ENCODE data around the gene ISM1.
"Not testable (repeated sequence)": the region's sequence is repeated elsewhere in the genome, so short reads cannot be mapped to it uniquely, and the experiment has no call there.

ISM1 gene

DNA sequence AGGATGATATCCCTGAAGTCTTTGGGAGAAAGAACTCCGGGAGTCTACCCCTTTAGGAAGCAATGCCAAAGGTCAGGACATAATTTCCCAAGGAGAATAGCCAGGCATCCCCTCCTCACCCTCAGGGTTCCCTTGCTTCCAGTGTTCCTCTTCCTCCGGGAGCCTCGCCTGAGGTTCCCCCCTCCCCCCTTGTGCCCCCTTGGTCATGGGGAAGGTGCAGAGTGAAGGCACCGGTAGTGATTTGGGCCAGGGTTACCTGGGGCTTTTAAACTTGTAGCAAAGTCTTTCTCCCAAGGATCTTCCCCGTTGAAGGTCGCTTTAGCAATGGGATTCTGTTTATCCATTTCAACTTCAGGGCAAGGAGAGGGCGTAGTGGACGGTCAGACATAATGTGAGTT, 1.2 kb downstream of the ISM1 start:
- no peak for DNase-seq

DNA sequence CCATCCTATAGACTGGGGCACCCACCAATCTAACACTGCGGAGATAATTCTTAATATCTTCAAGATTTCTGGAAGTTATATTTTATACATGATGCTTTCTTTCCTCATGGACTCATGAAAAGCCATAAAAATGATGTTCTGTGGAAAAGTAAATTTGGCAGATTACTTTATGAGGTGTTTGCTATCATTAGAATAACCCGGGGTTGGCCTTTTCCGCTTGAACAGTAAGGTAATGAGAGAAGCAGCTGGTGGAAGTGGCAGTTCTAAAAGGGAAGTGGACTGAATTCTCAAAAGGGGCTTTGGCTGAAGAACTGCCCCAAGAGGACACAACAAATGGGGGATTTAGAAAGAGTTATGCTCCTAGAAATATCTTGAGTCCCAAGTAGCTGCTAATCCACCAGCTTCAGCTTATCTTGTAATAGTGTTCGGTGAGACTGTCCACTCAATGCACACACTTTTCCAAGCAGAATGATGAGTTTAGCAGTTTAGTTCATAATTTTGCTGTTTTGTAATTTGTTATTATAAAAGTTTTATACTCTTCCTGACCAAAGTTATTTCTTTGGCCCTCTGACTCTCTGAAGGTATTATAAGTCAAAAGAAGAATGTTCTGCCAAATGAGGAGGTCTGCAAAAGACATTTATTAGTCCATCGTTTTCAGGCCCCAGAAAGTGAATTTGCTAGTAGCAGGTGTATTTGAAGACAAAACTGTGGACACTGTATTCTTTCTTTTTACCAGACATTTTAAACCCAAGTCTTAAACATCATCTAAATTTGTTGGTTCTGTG, 2.9 kb downstream of the ISM1 start:
- DNase-seq: no peak

DNA sequence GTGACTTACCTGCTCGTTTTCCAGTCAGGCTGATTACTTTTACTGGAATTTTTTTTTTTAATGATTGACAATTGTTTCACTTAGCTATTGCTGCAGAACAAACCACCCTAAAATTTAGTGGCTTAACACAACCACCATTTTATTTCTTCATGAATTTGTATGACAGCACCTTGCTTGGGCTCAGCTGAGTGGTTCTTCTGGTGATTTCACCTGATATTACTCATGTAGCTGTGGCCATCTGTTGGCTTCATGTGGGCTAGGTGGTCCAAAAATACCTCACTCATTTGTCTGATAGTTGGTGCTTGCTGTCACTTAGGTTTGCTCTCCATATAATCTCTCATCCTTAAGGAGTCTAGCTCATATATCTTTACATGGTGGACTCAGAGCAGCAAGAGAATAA, 5.3 kb downstream of the ISM1 start:
- DNase-seq: no peak

DNA sequence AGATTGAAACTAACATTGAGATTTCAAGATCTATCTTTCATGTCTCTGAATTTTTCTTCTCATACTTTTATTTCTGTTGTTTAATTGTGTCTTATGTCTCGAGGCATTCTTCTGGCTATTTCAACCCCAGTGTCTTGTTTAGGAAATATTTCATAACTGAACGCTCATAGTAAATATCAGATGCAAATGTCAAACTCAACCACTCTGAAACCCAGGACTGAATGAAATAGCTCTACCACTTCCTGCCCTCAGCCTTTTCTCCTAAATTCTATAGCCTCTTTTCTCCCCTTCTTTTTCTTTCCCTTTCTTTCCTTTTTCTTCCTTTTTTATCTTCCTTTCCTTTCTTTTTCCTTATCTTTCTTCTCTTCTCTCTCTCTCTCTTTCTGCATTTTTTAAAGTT, 7.7 kb downstream of the ISM1 start:
- no peak for DNase-seq

DNA sequence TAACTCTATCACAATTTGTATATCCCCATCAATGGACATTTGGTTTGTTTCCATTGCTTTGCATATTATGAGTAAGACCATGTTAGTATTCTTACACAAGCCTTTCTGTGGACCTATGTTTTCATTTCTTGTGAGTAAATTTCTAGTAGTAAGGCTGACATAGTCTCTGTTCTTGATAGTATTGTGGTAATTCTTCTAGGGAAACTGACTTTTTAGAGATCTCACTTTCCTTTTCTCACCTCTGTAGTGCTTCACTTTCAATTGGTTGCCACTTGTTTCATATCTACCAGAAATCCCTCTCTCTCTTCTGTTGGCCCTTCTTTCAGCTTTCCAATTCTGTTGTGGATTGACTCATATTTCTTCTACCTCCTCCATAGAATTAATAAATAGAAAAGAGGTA, 8.5 kb downstream of the ISM1 start:
- DNase-seq: no peak

DNA sequence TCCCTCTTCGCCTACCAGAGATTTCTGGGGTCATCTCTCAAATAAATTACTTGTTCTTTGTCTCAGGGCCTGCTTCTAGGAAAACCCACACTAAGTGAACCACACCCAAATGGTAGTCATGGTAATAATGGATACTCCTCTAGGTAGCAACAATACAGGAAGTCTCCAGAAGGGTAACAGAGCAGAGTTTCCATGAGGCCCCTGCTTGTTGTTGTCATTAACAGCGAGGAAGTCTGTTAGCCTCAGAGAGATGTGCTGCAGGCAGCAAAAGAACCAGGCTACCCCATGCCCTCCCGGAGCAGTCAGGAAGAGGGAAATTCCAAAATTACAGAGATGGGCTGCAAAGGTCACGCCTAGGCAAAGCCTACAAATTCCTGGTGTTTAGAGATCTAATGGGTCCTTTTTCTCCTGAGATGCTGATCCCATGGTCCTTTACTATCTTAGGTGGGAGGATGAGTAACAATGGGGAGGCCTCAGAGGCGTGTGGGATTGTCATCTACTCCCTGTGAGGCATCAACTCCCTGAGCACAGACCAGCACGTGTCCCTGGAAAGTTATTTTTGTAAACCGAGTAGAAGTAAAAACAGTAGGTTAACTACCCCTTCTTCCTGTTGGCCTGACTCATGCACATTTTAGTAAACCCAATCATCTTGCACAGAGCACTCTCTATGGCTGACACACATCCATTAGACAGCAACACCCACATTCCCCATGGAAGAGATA, 10.1 kb downstream of the ISM1 start:
- DNase-seq: peak; percentile 69

DNA sequence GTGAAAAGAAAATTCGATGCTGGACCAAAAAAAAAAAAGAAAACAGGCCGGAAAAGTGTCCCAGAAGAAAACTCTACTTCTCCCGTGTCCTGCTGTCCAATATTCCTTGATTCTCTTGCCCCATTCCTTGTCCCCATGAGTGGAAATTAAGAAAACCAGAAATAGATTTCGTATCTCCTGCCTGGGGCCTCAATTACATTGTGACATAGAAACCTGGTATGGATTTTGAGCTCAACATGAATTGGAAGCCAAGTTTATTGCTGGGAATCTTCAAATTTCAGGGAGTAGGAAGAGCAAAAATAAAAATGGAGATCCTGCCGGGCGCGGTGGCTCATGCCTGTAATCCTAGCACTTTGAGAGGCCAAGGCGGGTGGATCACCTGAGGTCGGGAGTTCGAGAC, 11.9 kb downstream of the ISM1 start:
- DNase-seq: no peak

DNA sequence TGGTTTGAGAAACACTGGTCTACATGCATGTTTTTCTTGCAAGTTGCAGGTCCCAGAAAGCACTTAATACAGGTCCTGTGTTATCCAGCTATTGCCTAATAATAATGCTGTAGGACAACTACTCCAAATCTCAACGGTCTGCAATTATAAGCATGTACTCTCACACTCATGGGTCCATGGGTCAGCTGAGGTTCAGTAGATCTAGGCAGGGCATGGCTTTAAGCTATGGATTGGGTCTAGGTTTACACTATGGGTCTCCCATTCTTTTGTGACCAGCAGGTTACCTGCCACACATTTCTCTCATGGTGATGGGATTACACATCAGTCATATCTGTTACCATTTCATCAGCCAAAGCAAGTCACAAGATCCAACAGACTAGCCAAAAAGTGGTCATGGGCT, 13.9 kb downstream of the ISM1 start:
- no peak for DNase-seq

DNA sequence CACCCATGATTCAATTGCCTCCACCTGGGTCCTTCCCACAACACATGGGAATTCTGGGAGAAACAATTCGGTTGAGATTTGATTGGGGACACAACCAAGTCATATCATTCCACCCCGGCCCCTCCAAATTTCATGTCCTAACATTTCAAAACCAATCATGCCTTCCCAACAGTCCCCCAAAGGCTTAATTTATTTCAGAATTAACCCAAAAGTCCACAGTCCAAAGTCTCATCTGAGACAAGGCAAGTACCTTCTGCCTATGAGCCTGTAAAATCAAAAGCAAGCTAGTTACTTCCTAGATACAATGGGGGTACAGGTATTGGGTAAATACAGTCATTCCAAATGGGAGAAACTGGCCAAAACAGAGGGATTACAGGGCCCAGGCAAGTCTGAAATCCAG, 15.3 kb downstream of the ISM1 start:
- not testable (repeated sequence) for DNase-seq

DNA sequence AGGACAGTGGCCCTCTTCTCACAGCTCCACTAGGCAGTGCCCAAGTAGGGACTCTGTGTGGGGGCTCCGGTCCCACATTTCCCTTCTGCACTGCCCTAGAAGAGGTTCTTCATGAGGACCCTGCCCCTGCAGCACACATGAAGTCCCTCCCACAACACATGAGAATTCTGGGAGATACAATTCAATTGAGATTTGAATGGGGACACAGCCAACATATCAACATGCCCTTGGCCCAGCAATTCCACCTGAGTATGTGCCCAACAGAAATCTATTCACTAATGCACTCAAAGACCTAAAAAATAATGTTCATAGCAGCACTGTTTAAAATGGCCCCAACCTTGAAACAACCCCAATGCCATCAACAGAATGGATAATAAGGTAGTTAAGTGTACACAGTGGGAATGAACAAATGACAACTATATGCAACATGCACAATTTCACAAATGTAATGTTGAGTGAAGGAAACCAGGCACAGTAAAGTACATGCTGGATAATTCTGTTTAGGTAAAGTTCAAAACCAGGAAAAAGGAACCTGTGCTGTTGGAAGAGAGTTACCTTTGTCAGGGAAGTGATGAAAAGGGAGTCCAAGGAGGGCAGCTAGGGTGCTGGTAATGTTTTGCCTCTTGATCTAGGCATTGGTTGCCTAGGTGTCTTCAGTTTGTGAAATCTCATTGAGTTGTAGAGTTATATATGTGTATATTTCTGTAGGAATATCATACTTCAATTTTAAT, 16.1 kb downstream of the ISM1 start:
- DNase-seq: no peak

DNA sequence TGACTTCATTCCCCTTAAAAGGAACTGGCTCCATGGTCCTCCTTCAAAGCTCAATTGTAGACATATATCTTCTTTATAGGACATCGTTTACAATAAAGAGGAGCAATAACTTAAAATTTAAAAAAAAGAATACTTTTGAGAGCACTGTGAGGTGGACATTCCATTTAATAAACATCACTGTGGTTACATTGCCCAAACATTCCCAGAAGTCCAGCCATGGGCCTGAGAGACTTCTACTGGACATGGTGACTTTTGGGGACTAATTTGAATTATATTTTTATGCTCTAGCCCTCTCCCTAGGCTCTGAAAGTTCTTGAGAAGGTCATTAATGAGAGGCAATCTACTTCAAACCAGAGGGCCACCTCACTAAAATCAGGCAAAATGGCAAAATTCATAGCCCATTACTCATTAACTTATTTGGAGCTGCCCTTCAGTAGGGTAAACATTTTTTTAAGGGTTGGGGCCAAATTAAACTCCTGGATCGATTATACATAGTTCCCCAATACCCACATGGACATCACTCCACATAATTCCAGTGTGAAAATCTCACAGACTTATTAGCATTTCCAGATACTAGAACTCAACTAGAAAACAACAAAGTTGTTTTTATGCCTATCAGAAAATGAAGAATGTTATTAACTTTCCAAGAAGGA, 17.1 kb downstream of the ISM1 start:
- no peak for DNase-seq

DNA sequence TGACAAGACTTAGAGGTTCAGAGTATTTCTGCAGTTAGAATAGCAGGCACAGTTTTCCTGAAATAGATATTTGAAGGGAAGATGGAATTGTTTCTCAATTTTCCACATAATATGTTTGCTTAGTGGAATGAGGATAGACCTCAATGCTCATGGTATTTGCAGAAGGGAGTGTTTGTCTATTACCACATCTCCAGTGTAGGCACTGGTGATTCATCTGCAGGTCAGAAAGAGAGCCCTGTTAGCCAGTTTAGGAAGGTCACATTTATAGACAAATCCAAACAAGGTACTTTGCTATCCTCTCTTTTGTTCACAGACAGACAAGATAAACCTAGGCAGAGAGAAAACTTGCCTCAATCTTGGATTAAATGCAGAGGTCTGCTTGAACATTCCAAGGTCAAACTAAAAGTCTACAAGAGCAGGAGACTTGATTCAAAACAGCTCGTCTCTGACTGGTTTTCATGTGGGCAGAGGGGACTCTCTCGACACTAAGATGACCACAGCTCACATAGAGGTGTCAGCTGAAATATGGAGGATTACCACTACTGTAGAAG, 22.8 kb downstream of the ISM1 start:
- DNase-seq: no peak

DNA sequence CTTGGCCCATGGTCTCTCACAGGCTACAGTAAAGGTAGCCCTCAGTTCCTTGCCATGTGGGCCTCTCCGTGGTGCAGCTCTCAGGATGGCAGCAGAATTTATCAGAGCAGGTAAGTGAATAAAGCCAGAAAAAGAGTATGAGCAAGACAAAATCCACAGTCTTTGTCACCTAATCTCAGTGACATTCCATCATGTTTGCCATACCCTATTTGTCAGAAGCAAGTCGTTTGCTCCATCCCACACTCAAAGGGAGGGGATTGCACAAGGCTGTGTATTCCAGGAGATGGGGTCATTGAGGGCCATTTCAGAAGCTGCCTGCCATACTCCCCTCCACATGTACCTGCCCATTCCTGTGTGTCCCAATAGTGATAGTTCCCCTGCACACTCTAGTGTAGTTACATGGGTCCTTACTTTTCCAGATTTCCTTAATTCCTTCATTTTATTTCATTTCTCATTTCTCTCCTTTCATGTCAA, 24.2 kb downstream of the ISM1 start:
- DNase-seq: no peak

DNA sequence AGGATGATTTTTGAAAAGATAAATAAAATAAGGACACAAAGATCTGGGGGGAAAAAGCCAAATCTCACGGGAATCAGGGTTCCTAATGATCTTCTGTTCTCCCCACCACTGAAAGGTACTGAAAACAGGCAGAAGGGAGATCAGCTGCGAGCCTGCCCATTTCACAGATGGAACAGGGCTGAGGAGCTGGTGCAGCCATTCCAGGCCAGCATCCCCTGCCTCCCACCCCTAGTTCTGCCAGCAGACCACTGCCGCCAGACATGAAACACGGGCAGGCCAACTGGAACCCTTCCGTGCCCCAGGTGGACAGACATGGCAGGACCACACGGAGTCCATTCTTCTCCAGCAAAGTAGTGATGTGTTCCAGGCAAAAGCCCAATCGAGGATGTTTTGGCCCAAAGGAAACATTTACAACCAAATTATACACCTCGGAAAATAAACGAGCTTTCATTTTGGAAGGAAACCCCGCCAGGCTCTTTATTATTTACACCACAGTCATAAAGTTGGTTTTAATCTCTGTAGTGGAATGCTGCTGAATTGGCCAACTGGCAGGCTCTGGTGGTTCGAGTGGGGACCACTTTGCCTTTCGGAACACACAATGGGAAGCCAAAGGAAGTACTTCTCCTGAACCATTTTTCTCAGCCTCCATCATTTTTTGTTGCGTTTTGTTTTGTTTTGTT, 28.2 kb downstream of the ISM1 start:
- no peak for DNase-seq

DNA sequence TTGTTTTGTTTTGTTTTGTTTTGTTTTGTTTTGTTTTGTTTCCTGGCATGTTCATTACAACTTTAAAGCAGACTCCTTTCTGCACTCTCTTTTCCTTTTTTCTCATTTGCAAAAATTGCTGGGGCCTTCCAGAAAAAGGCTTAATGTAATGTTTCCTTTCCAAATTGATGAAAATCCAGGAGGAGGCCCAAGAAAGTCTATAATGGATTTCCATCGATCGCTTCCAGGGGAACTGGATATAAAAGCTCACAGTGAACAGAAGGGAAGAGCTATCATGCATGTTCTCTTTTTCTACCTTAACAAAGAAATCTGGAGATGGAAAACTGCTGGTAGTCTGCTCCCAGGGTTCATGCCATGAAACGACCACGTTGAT, 28.7 kb downstream of the ISM1 start:
- DNase-seq: no peak

DNA sequence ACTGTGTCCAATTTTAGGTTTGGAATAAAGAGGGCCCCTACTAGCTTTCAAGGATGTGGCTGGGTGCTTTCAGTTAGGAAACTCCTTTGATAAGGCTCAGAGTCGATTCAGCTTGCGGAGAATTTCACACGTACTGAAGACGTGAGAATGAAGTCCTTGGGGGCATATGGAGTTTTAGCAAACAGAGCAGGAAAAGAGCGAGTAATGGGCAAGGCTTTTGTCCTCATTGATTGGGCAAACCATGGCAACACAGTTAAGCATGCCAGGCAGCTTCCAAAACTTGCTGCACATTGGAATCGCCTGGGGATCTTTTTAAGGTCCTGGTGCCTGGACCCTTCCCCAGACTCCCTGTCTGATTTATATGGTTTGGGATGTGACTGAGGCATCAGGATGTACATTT, 29.2 kb downstream of the ISM1 start:
- DNase-seq: no peak

DNA sequence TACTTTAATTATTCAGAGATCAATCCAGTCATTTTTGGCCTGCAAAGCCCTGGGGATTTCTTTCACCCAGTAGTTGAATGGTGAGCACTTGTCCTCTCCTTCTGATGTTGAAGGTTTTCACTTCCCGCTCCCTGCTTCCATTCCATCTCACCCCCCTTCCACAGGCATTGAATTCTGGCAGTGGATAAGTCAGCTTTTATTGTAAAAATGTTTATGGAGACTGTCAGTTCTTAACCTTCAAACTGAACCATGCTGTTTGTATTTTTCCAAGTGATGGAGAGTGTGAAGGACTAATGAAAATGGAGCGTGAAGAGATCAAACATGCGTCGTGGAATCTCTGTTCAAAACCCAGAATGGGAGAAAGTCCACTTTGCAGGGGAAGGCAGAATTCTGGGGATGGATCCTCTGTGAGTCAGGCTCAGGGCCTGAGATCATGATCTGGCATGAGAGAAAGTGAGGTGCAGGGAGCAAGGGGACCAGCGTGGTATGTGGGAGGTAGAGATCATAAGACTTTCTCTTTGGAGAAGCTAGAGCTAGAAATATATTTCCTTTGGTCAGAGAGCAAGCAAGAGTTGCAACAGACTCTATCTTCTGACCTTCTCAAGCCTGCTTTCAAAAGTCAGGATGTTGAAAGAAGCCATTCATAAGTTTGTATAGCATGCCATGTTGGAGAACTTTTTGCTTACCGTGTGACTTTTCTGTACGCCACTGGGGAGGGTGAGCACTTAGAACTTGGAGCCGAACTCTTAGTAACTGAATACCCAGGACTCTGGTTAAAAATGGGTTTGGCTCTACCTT, 30.2 kb downstream of the ISM1 start:
- DNase-seq: no peak

DNA sequence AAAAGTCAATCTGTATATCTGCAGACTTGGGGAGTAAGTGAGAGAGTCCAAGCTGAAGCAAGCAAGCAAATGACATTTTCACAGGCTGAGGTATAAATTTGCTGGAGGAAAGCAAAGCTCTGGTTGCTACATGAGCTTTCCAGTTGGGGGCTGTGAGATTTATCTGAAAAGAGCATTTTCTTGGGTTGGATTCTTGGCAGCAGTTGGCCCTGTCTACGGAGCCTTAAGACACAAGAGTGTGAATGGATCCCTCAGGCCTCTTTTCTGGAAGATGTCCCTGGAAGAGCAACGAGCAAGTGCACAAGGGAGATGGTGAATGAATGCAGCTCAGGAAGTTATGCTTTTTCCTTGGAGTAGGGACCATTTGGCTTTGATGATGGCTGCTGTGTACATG, 30.8 kb downstream of the ISM1 start:
- no peak for DNase-seq

DNA sequence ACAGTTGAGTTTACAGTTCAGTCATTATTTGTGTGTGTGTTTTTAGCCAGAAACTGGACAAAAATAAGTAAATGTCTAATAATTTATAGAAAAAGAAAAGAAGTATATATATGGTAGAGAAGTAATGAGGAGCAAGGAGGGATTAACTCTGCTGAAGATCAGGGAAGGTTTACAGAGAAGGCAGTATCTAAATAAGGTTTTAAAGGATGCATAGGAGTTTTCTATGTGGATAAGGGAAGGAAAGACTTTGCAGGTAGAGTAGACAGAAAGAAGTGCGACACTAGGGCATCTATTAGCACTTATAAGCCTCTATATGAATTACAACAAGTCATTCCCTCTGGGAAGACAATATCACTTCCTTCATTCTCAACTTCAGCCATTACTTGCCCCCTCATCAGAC, 34.3 kb downstream of the ISM1 start:
- no peak for DNase-seq

DNA sequence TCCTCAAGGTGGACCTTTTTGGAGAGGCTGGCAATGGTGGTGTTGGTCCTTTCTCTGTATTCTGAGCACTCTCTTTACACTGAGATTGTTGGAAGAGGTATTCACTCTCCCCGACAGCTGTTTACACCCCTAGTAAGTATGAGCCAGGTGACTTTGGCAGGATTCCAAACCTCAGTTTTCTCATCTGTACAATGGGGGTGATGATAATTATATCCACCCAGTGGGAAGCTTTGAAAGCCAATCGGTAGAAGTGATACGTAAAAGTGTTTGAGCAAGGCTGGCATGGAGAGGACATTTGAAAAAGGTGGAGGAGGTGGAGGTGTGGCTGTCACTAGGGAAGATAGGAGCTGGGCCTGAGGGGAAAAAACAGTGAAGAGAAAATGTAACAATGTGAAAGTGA, 35.5 kb downstream of the ISM1 start:
- DNase-seq: no peak

DNA sequence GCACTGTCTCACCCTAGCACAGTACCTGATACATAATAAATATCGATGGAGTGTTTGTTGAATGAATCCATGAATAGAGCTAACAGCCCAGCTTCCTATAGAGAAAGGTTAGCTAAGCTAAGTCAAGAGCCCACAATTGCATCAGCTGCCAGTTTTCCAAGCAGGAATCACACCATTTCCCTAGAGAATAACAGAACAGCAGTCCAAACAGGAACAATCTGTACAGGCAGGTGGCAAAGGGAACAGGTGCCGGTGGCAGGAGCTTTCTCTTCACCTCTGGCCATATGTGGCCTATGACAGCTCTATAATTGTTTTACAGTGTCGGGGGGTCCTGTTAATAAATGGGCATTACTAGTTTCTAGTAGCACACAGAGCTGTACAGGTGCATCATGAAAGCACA, 38.8 kb downstream of the ISM1 start:
- no peak for DNase-seq

All from T1000 (cell line).